Measurements from ENCODE around the gene WFIKKN1.
A peak's percentile ranks its signal among the peaks of the same experiment; 100 is the strongest.

WFIKKN1 gene

DNA sequence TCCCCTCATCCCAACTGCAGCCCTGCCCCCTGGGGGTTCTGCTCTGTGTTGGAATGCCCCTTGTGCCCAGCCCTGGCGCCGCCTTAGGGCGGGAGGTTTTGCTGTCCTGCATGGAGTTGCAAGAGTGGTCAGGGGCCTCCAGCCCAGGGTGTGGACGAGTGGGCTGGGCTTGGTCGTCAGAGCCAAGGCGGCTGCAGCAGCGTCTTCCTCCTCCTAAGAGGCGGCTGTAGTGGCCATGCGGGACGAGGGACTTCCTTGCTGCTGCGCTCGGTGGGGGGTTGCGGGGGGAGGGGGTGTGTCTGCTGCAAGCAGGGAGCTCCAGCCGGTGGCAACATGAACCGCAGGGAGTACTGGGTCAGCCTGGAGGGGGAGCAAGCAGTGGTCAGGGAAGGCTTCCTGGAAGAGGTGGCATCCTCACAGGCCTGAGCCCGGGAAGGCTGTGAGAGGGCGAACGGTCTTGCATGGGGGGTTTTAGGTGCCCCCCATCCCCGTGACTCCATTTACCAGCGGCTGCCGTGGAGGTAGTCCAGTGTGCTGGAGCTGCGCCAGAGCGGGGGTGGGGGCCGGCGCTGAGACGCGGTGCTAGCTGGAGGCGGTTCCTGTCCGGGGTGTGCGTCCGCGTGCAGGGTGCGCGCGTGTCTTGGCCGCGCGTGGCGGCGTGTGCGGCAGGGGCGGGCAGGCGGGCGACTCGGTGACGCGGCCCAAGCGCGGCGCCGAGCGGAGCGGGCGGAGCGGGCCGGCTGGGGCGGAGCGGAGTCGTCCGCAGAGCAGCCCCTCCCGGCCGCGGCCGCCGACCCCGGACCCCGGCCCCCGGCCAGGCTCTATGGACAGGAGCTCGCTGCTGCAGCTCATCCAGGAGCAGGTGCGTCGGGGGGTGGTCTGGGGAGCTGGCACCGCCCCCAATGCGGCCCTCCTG, 44.4 kb downstream of the WFIKKN1 start, which contains the start of gene RHBDL1:
RHBDL1 (plus strand) TSS at position 704 of the 916 bp plus-strand sequence; CDS start at position 824, 120 bp downstream.
- no peak for ATAC-seq

DNA sequence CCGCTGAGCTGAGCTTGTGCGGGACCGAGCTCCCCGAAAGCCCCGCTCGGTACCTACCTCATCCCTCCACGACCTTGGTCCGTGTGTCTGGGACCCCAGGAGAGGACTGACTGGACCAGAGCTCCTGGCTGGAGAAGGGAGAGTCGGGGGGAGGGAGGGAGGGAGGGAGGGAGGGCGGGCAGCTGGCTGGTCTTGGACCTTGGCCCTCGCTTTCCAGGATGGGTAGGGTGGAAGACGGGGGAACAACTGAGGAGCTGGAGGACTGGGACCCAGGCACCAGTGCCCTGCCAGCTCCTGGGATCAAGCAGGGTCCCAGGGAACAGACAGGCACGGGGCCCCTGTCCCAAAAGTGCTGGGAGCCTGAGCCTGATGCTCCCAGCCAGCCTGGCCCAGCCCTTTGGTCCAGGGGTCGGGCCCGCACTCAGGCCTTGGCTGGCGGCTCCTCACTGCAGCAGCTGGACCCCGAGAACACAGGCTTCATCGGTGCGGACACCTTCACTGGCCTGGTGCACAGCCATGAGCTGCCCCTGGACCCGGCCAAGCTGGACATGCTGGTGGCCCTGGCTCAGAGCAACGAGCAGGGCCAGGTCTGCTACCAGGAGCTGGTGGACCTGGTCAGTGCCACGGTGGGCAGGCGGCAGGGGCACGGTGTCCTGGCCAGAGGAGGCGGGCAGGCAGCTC, 45.2 kb downstream of the WFIKKN1 start:
- ATAC-seq = no peak

DNA sequence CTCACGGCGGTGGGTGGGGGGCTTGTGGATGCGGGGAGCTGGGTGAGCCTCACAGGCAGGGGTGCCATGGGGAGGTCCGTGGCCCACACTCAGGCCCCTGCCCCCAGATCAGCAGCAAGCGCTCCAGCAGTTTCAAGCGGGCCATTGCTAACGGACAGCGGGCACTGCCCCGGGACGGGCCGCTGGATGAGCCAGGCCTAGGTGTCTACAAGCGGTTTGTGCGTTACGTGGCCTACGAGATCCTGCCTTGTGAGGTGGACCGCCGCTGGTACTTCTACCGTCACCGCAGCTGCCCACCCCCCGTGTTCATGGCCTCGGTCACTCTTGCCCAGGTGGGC, 45.7 kb downstream of the WFIKKN1 start:
- ATAC-seq = no peak

GRCh38 chr16:676913-677312, 46.1 kb downstream of the WFIKKN1 start:
- ATAC-seq = no peak

GRCh38 chr16:677316-678190, 46.8 kb downstream of the WFIKKN1 start:
- ATAC-seq = no peak

DNA sequence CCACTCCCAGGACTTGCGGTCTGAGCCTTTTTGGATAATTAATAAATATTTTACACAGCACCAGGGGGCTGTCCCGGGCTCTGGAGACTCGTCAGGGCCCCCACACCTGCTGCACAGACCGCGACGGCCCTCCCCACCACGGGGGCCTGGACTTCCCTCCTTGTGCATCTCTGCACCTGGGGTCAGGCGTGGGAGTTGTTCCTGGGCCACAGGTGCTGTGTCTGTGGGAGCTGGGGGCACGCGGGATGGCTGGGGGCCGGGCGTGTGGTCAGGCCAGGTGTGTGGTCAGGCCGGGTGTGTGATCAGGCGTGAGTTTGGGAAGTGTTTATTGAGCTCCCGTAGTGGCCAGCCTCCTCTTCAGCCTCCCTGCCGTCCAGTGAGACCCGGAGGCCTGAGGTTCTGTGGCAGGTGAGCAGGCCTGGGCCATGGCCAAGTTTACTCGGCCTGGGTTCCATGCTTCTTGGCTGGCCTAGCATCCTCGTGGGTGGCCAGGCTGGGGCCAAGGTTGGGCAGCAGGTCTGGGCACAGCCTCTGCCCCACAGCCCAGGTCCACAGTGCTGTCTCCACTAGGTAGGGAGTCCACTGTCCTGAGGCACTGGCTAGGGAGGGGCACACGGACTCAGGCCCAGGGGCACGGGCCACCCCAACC, 47.5 kb downstream of the WFIKKN1 start:
- ATAC-seq = no peak

- ATAC-seq = peak; percentile 5 to 6
Measured at GRCh38 chr16:678858-679813, 48.4 kb downstream of the WFIKKN1 start.

- peak; percentile 47 to 49 for ATAC-seq
Measured at GRCh38 chr16:679814-680624, 49.2 kb downstream of the WFIKKN1 start, which contains the start of gene STUB1. STUB1 (plus strand) TSS chr16:680410; CDS start chr16:680526, 116 bp downstream.

DNA sequence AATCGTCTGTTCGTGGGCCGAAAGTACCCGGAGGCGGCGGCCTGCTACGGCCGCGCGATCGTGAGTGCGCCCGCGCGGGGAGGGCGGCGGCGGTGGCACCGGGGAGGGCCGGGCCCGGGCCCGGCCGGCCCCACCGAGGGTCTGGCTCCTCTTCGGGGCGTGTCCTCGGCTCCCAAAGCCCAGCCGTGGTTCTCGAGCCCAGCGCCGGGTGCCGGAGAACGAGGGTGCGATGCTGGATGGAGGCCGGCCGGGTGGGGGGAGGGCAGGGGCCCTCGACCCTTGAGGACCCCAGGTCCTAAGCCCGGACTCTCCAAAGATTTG, 49.8 kb downstream of the WFIKKN1 start:
- ATAC-seq = no peak

GRCh38 chr16:680967-681745, 50.4 kb downstream of the WFIKKN1 start:
- ATAC-seq = no peak

DNA sequence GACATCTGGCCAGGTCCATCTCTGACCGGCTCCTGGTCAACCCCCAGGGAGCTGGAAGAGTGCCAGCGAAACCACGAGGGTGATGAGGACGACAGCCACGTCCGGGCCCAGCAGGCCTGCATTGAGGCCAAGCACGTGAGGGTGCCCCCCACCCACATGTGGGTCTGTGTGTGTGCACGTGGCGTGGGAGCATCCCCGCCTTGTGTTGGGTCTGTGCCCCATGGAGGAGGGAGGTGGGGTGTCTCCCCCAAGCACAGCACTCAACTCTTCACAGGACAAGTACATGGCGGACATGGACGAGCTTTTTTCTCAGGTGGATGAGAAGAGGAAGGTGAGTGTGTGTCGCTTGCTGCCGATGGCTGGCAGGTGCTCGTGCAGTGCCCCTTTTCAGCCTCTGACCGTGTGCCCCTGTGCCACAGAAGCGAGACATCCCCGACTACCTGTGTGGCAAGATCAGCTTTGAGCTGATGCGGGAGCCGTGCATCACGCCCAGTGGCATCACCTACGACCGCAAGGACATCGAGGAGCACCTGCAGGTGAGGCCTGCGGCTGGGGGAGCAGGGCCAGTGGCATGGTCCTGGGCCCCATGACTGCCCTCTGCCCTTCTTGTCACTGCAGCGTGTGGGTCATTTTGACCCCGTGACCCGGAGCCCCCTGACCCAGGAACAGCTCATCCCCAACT, 51.1 kb downstream of the WFIKKN1 start:
- ATAC-seq = no peak

DNA sequence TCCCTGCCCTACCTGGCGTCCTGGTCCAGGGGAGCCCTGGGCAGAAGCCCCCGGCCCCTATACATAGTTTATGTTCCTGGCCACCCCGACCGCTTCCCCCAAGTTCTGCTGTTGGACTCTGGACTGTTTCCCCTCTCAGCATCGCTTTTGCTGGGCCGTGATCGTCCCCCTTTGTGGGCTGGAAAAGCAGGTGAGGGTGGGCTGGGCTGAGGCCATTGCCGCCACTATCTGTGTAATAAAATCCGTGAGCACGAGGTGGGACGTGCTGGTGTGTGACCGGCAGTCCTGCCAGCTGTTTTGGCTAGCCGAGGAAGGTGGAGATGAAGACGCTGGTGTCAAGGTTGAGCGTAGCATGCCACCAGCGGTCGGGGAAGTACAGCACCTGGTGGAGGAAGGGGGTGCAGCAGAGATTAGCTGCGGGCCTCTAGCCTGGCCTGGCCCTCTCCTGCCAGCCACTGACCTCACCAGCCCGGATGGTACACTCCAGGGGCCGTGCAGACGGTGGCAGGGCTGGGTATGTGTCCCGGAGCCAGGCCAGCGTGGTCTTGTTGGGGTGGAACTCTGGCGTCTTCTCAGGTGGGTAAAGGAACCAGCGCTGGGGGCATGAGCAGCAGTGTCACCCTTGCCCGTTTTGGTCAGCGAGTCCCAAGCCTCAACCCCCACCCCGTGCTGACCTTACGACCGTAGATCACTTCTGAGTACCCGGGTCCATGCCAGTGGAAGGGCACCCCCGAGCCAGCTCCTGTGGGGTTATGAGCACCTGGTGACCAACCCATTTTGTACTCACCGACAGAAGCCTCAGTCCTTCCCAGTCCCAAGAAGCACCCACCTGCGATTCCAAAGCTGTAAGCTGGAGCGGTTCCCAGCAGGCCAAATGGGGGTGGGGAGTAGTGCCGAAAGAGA, 52.0 kb downstream of the WFIKKN1 start:
- no peak for ATAC-seq

GRCh38 chr16:683396-684070, 52.7 kb downstream of the WFIKKN1 start:
- no peak for ATAC-seq
